HUES48 (cell line): Measurements from ENCODE around the gene POMT1.
A peak's percentile ranks its signal among the peaks of the same experiment; 100 is the strongest.

Source experiments
- H3K27ac ChIP-seq: one replicate; pipeline ENCODE4 v1.7.0; 2013; ENCODE audit warnings: low read depth, low read length, inconsistent platforms
- H3K27me3 ChIP-seq: 2 replicates; pipeline ENCODE4 v1.6.1; 2013; ENCODE audit warnings: mild to moderate bottlenecking, low read length; ENCODE audit not compliant: control insufficient read depth, insufficient read depth
- H3K36me3 ChIP-seq: 2 replicates; pipeline ENCODE4 v1.6.1; 2013; ENCODE audit warnings: low read length; ENCODE audit not compliant: control insufficient read depth, insufficient read depth
- H3K4me1 ChIP-seq: 2 replicates; pipeline ENCODE4 v1.6.1; 2013; ENCODE audit warnings: mild to moderate bottlenecking, low read length; ENCODE audit not compliant: control insufficient read depth, insufficient read depth
- H3K4me3 ChIP-seq: 2 replicates; pipeline ENCODE4 v1.5.1; 2013; ENCODE audit warnings: mild to moderate bottlenecking, low read depth, low read length
- H3K9ac ChIP-seq: 2 replicates; pipeline ENCODE4 v1.6.1; 2013; ENCODE audit warnings: mild to moderate bottlenecking, low read depth, low read length, moderate library complexity
- H3K9me3 ChIP-seq: 2 replicates; pipeline ENCODE4 v1.6.1; 2013; ENCODE audit warnings: low read length; ENCODE audit not compliant: control insufficient read depth, insufficient read depth

Gene POMT1

GRCh38 chr9:131529597-131530545 lies 27.2 kb downstream of the POMT1 start:
- Histone ChIP-seq H3K4me3 (peak overlapping the region; percentile 72), H3K9me3 (no peaks in the 10 kb centered on the region), H3K27ac (no peak overlapping the region), H3K4me1 (peaks cover 3% of the 10 kb centered on the region; the same call in 1 of the 2 replicates), H3K36me3 (peaks cover 50% of the 10 kb centered on the region), H3K9ac (peak overlapping the region; percentile 10), H3K27me3 (no peaks in the 10 kb centered on the region)

GRCh38 chr9:131530546-131530919 lies 27.8 kb downstream of the POMT1 start:
- H3K4me1 ChIP-seq, result peaks cover 3% of the 10 kb centered on the region; the same call in 1 of the 2 replicates
- H3K36me3 ChIP-seq, result peaks cover 43% of the 10 kb centered on the region
- peak overlapping the region; percentile 10 for H3K9ac ChIP-seq
- no peaks in the 10 kb centered on the region for H3K9me3 ChIP-seq
- H3K27ac ChIP-seq, result no peak overlapping the region
- H3K4me3 ChIP-seq, result peak overlapping the region; percentile 72
- H3K27me3 ChIP-seq, result no peaks in the 10 kb centered on the region

- Histone ChIP-seq H3K36me3 (peaks cover 36% of the 10 kb centered on the region), H3K27me3 (no peaks in the 10 kb centered on the region), H3K9ac (peak within 1 kb of the TSS; percentile 10), H3K4me3 (peak within 1 kb of the TSS; percentile 72), H3K9me3 (no peaks in the 10 kb centered on the region), H3K27ac (peak within 1 kb of the TSS; percentile 51), H3K4me1 (peaks cover 3% of the 10 kb centered on the region; the same call in 1 of the 2 replicates)
Measured at GRCh38 chr9:131530920-131531832, 28.5 kb downstream of the POMT1 start, which contains the start of gene UCK1. UCK1 (minus strand) TSS chr9:131531263; CDS start chr9:131531174, 89 bp downstream.

- H3K9me3 ChIP-seq, result peaks cover 5% of the 10 kb centered on the region
- peaks cover under 1% of the 10 kb centered on the region; the same call in 1 of the 2 replicates for H3K36me3 ChIP-seq
- no peaks in the 10 kb centered on the region for H3K27me3 ChIP-seq
- H3K4me3 ChIP-seq, result no peak overlapping the region
- peaks cover 3% of the 10 kb centered on the region; the same call in 1 of the 2 replicates for H3K4me1 ChIP-seq
- no peak overlapping the region for H3K27ac ChIP-seq
- H3K9ac ChIP-seq, result no peak overlapping the region
Measured at GRCh38 chr9:131534721-131535237, 32.1 kb downstream of the POMT1 start.

GRCh38 chr9:131537946-131538345 lies 35.2 kb downstream of the POMT1 start:
- Histone ChIP-seq H3K27me3 (no peaks in the 10 kb centered on the region), H3K9me3 (peaks cover 7% of the 10 kb centered on the region), H3K27ac (no peak overlapping the region), H3K4me3 (no peak overlapping the region), H3K4me1 (no peaks in the 10 kb centered on the region), H3K36me3 (no peaks in the 10 kb centered on the region), H3K9ac (no peak overlapping the region)

- H3K36me3 ChIP-seq, result no peaks in the 10 kb centered on the region
- H3K4me1 ChIP-seq, result no peaks in the 10 kb centered on the region
- H3K27ac ChIP-seq, result no peak overlapping the region
- H3K27me3 ChIP-seq, result peaks cover 3% of the 10 kb centered on the region
- no peak overlapping the region for H3K9ac ChIP-seq
- peaks cover 20% of the 10 kb centered on the region for H3K9me3 ChIP-seq
- H3K4me3 ChIP-seq, result no peak overlapping the region
Measured at GRCh38 chr9:131539223-131539923, 36.7 kb downstream of the POMT1 start.

- peaks cover 37% of the 10 kb centered on the region for H3K27me3 ChIP-seq
- no peak overlapping the region for H3K9ac ChIP-seq
- H3K27ac ChIP-seq, result no peak overlapping the region
- H3K36me3 ChIP-seq, result no peaks in the 10 kb centered on the region
- H3K4me3 ChIP-seq, result no peak overlapping the region
- peaks cover 17% of the 10 kb centered on the region for H3K9me3 ChIP-seq
- H3K4me1 ChIP-seq, result no peaks in the 10 kb centered on the region
Measured at GRCh38 chr9:131543141-131543540, 40.4 kb downstream of the POMT1 start.

- Histone ChIP-seq H3K27ac (no peak within 1 kb of the TSS), H3K4me3 (peak within 1 kb of the TSS; percentile 54), H3K9ac (no peak within 1 kb of the TSS), H3K4me1 (no peaks in the 10 kb centered on the region), H3K9me3 (peaks cover 17% of the 10 kb centered on the region), H3K36me3 (no peaks in the 10 kb centered on the region), H3K27me3 (peaks cover 37% of the 10 kb centered on the region)
Measured at GRCh38 chr9:131545003-131545785, 42.5 kb downstream of the POMT1 start, which contains the start of gene PRRT1B. PRRT1B (plus strand) TSS chr9:131545523; CDS start chr9:131545616, 93 bp downstream.

- Histone ChIP-seq H3K4me3 (peak overlapping the region; percentile 54), H3K27me3 (peaks cover 37% of the 10 kb centered on the region), H3K27ac (no peak overlapping the region), H3K36me3 (no peaks in the 10 kb centered on the region), H3K4me1 (no peaks in the 10 kb centered on the region), H3K9ac (no peak overlapping the region), H3K9me3 (peaks cover 17% of the 10 kb centered on the region)
Measured at GRCh38 chr9:131545786-131546335, 43.1 kb downstream of the POMT1 start.
